HepG2 (cell line): ENCODE data around the gene GDPD5. TPM values are rescaled to one million over a fixed set of nuclear protein-coding genes. Genes with fewer than 3 reads are reported as not detected.

Experiments
- ATAC-seq: fragments of 200-7000 bp; cut with Tn5 transposase; 3 replicates; pipeline ENCODE4 v1.9.1; 2020; ENCODE audit warnings: mild to moderate bottlenecking, moderate library complexity
- BruUV-seq: library from RNA; stranded (reverse); fragments of 400-500 nt; replicated peaks from 2 replicates; lab custom pipeline; 2021; lab: Mats Ljungman, UMichigan
- CTCF ChIA-PET: fragments of 300-600 bp; formaldehyde crosslinking; extraction: SDS; loops from one replicate; lab custom pipeline; 2021; ENCODE audit warnings: low total read pairs, inconsistent platforms, low intra/inter-chr PET ratio; lab: Yijun Ruan, JAX
- POLR2A ChIA-PET: fragments of 350-600 bp; sonication (Branson Sonifier 250); formaldehyde crosslinking; loops from one replicate; lab custom pipeline; 2020; ENCODE audit warnings: antibody characterized with exemption, inconsistent platforms; lab: Yijun Ruan, JAX
- DNase-seq: peaks from one replicate; pipeline ENCODE4 v3.0.0-alpha.2; 2015; ENCODE audit warnings: low spot score
- FAIRE-seq: peaks from 3 replicates; lab custom pipeline; 2011; peaks lifted over from hg19 to GRCh38; lab: Jason Lieb, UNC
- H2AFZ ChIP-seq: one replicate; pipeline ENCODE4 v1.6.1; 2011; ENCODE audit warnings: low read length, inconsistent platforms
- H3K27ac ChIP-seq: fragments of 300-600 bp; 3 replicates; pipeline ENCODE4 v1.8.0; 2011; ENCODE audit warnings: mixed run types, mild to moderate bottlenecking, mixed read lengths, low read length, inconsistent platforms; ENCODE audit not compliant: insufficient read depth; ENCODE audit errors: extremely low read length
- H3K27me3 ChIP-seq, 2 experiments: fragments of 200-600 bp in 1 of 2; 2 replicates in 1 of 2; 3 replicates in 1 of 2; pipeline versions ENCODE4 v1.6.0 to v1.8.0; 2011; ENCODE audit warnings: low read length in 2 of 2, mild to moderate bottlenecking in 2 of 2, moderate library complexity in 2 of 2, inconsistent platforms in 1 of 2; ENCODE audit not compliant: insufficient read depth in 2 of 2, control insufficient read depth in 1 of 2
- H3K36me3 ChIP-seq, 2 experiments: fragments of 200-600 bp in 1 of 2; replicated peaks in 1 of 2; 2 replicates in 1 of 2; 3 replicates in 1 of 2; pipeline versions ENCODE4 v1.5.1 to v1.8.0; 2011; ENCODE audit warnings: low read length in 2 of 2, inconsistent platforms in 1 of 2; ENCODE audit not compliant: insufficient read depth in 2 of 2, control insufficient read depth in 1 of 2
- H3K4me1 ChIP-seq: 2 replicates; pipeline ENCODE4 v1.5.1; 2012; ENCODE audit warnings: low read length, inconsistent platforms; ENCODE audit not compliant: insufficient read depth
- H3K4me2 ChIP-seq: 2 replicates; pipeline ENCODE4 v1.6.0; 2011; ENCODE audit warnings: low read depth, low read length, inconsistent platforms
- H3K4me3 ChIP-seq, 3 experiments: fragments of 200-600 bp in 1 of 3; sonication (generic), shearing (Covaris generic) in 1 of 3; replicated peaks in 1 of 3; 2 replicates each; pipeline ENCODE4 v1.5.1; 2011 to 2016; ENCODE audit warnings: low read length in 3 of 3, inconsistent platforms in 2 of 3, low read depth in 2 of 3, mild to moderate bottlenecking in 2 of 3, control low read depth in 1 of 3, mixed read lengths in 1 of 3; ENCODE audit not compliant: insufficient read depth in 1 of 3
- H3K79me2 ChIP-seq: one replicate; pipeline ENCODE4 v1.6.1; 2011; ENCODE audit warnings: low read length, inconsistent platforms; ENCODE audit not compliant: insufficient read depth
- H3K9ac ChIP-seq: 2 replicates; pipeline ENCODE4 v1.6.0; 2011; ENCODE audit warnings: mild to moderate bottlenecking, low read depth, low read length, inconsistent platforms; ENCODE audit not compliant: insufficient read depth
- H3K9me3 ChIP-seq: 2 replicates; pipeline ENCODE4 v1.5.1; 2012; ENCODE audit warnings: mild to moderate bottlenecking, low read length
- H4K20me1 ChIP-seq: 2 replicates; pipeline ENCODE4 v1.6.0; 2011; ENCODE audit warnings: inconsistent platforms, mild to moderate bottlenecking, low read length, moderate library complexity; ENCODE audit not compliant: insufficient read depth
- POLR2A ChIP-seq, 2 experiments: IDR thresholded peaks; 2 replicates each; pipeline ENCODE4 v1.6.1; 2011; ENCODE audit warnings: low read depth in 2 of 2, low read length in 2 of 2, mild to moderate bottlenecking in 1 of 2, moderate library complexity in 1 of 2; ENCODE audit not compliant: insufficient read depth in 1 of 2
- RBM22 ChIP-seq: fragments of 200-400 bp; formaldehyde crosslinking; optimal IDR thresholded peaks from 2 replicates; pipeline ENCODE3; 2017; ENCODE audit warnings: mild to moderate bottlenecking, low read length, moderate library complexity
- ZNF451 ChIP-seq: sonication (generic); formaldehyde crosslinking; IDR thresholded peaks from 2 replicates; pipeline ENCODE4 v1.5.0; 2020; ENCODE audit warnings: mild to moderate bottlenecking, missing genetic modification reagents
- ZNF557 ChIP-seq: sonication (generic); formaldehyde crosslinking; IDR thresholded peaks from 2 replicates; pipeline ENCODE4 v1.4.0; 2020; ENCODE audit warnings: missing genetic modification reagents
- ZNF768 ChIP-seq: sonication (generic); formaldehyde crosslinking; IDR thresholded peaks from 2 replicates; pipeline ENCODE4 v1.4.0; 2020; ENCODE audit warnings: missing genetic modification reagents
- WGBS: methylation state at CpG from one replicate; pipeline ENCODE4 v1.1.6; 2017; ENCODE audit warnings: low lambda C conversion rate; 5-methylcytosine and 5-hydroxymethylcytosine counted together
- in situ Hi-C: cut with HindIII; loops from 2 replicates; pipeline ENCODE4 v1.10.0; 2017; ENCODE audit warnings: low pct_unique_long_range_greater_than_20kb; ENCODE audit not compliant: extremely low pct_ligation_motif_present
- intact Hi-C: fragments of 100-400 bp; cut with micrococcal nuclease; formaldehyde crosslinking; loops from one replicate; pipeline ENCODE4 v1.10.0; 2022; ENCODE audit not compliant: unreplicated experiment
- polyA plus RNA-seq, 8 experiments: library from polyadenylated mRNA; depleted of rRNA in 3 of 8; stranded (reverse) in 7 of 8; unstranded in 1 of 8; fragments of >200 nt; fragmentation: Illumina TruSeq in 4 of 8; extraction: Trizol in 4 of 8; gene quantifications; 2 replicates each; pipeline versions ENCODE4 v1.2.1 to v1.2.3, GENCODE V29; 2011 to 2016; ENCODE audit warnings: low read depth in 4 of 8, missing spikeins in 1 of 8, mixed read lengths in 1 of 8; ENCODE audit not compliant: insufficient read depth in 1 of 8
- total RNA-seq, 5 experiments: library from RNA; depleted of rRNA; stranded (reverse); fragments of >200 nt; fragmentation: Illumina TruSeq; extraction: Trizol; gene quantifications; 2 replicates each; pipeline ENCODE4 v1.2.3, GENCODE V29; 2016; ENCODE audit warnings: low read depth in 1 of 5
- TF ChIP-seq, protein P1 (sequence below): sonication (generic); formaldehyde crosslinking; conservative IDR thresholded peaks from 2 replicates; pipeline ENCODE4 v1.4.0; 2020; ENCODE audit warnings: missing genetic modification reagents
- TF ChIP-seq, protein P2 (sequence below): sonication (generic); formaldehyde crosslinking; conservative IDR thresholded peaks from 2 replicates; pipeline ENCODE4 v1.4.0; 2020; ENCODE audit warnings: missing genetic modification reagents

GDPD5 gene
- total and polyA plus RNA-seq, 2 of the 13 experiments (the other 11 are each of a cell fraction or from before 2014, with no cell fraction given) = 55.0 to 67.5 TPM

GRCh38 chr11:75481223-75481921, 44.4 kb downstream of the GDPD5 start (continued):
- TF ChIP-seq, protein P1, sequence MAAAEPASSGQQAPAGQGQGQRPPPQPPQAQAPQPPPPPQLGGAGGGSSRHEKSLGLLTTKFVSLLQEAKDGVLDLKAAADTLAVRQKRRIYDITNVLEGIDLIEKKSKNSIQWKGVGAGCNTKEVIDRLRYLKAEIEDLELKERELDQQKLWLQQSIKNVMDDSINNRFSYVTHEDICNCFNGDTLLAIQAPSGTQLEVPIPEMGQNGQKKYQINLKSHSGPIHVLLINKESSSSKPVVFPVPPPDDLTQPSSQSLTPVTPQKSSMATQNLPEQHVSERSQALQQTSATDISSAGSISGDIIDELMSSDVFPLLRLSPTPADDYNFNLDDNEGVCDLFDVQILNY (CRISPR knock-in tag) = no peak
- TF ChIP-seq ZNF557 (CRISPR knock-in tag) (no peak), POLR2A (IDR thresholded peaks at IDR 0.05; ENCODE audit: insufficient read depth in 1 of 2, low read depth in 2 of 2, low read length in 2 of 2) (no peak), RBM22 (no peak)
- TF ChIP-seq, protein P2, sequence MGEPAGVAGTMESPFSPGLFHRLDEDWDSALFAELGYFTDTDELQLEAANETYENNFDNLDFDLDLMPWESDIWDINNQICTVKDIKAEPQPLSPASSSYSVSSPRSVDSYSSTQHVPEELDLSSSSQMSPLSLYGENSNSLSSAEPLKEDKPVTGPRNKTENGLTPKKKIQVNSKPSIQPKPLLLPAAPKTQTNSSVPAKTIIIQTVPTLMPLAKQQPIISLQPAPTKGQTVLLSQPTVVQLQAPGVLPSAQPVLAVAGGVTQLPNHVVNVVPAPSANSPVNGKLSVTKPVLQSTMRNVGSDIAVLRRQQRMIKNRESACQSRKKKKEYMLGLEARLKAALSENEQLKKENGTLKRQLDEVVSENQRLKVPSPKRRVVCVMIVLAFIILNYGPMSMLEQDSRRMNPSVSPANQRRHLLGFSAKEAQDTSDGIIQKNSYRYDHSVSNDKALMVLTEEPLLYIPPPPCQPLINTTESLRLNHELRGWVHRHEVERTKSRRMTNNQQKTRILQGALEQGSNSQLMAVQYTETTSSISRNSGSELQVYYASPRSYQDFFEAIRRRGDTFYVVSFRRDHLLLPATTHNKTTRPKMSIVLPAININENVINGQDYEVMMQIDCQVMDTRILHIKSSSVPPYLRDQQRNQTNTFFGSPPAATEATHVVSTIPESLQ (CRISPR knock-in tag) = no peak

GRCh38 chr11:75480185-75481175, 45.3 kb downstream of the GDPD5 start:
- H3K27ac ChIP-seq = no peak overlapping the region
- H3K4me3 ChIP-seq = no peak overlapping the region
- ChIA-PET CTCF (no interaction called here), POLR2A (no interaction called here)
- H3K9me3 ChIP-seq = no peaks in the 10 kb centered on the region
- WGBS = 90% methylated on average over 10 of the region's 10 CpGs
- TF ChIP-seq ZNF451 (CRISPR knock-in tag) (no peak), ZNF768 (peak; percentile 66; the same call in 1 of the 2 replicates)
- H3K36me3 ChIP-seq = peaks cover 34 to 43% of the 10 kb centered on the region in 2 experiments; a peak in 4 of 5 replicates
- H2AFZ ChIP-seq = no peak overlapping the region
- no TSS peak for BruUV-seq
- FAIRE-seq (no peak), ATAC-seq (no peak), DNase-seq (no peak)
- H3K27me3 ChIP-seq = no peaks in the 10 kb centered on the region
- H3K9ac ChIP-seq = no peak overlapping the region
- intact Hi-C loops = no loop called here
- H3K4me2 ChIP-seq = no peak overlapping the region
- no peaks in the 10 kb centered on the region for H3K79me2 ChIP-seq
- in situ Hi-C loops = no loop called here
- peaks cover 42% of the 10 kb centered on the region for H3K4me1 ChIP-seq
- H4K20me1 ChIP-seq = peaks cover 12% of the 10 kb centered on the region; the same call in 1 of the 2 replicates
